ENCODE results near the gene REM2. TPM values are rescaled to one million over a fixed set of nuclear protein-coding genes. Genes with fewer than 3 reads are reported as not detected.

REM2 gene
- total and polyA plus RNA-seq, 10 donors, result 1.4 to 5.8 (median 3.2) TPM

DNA sequence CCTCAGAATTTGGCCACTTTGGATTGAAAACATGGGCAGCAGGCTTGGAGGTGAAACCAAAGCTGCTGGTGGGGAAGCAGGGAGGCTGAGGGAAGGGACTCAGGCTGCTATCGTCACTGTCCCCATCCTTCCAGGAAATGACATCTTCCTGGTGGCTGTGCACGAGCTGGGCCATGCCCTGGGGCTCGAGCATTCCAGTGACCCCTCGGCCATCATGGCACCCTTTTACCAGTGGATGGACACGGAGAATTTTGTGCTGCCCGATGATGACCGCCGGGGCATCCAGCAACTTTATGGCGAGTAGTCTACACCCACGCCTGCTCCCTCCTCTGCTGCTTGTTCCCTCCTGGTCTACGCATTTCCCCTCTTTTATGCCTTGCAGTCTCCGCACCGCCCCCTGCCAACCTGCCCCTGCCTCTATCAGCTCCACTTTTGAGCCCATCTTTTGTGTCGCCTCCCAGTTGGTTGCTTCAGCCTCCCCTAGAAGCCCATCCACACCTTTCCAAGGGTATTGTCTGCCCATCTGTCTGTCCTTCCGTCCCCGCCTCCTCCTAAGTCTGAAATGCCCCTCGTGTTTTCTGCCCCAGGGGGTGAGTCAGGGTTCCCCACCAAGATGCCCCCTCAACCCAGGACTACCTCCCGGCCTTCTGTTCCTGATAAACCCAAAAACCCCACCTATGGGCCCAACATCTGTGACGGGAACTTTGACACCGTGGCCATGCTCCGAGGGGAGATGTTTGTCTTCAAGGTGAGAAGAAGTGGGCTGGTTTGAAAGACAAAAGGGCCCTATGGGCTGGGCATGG is 39.7 kb upstream of the REM2 start:
- Histone ChIP-seq H3K27me3 (replicated peaks in 1 of 7) (peaks cover 0 to 20% (median 0%) of the 10 kb centered on the region in 7 donors), H3K4me1 (peaks cover 3 to 80% (median 44%) of the 10 kb centered on the region in 6 donors), H3K9me3 (no peaks in the 10 kb centered on the region), H3K36me3 (peaks cover 0 to 64% (median 29%) of the 10 kb centered on the region in 6 donors), H3K27ac (no peak overlapping the region), H3K4me3 (no peak overlapping the region)
- intact Hi-C loops (cut with DNase I; ENCODE audit: low total_unique reads), result no loop called here
- TF ChIP-seq, protein P1, sequence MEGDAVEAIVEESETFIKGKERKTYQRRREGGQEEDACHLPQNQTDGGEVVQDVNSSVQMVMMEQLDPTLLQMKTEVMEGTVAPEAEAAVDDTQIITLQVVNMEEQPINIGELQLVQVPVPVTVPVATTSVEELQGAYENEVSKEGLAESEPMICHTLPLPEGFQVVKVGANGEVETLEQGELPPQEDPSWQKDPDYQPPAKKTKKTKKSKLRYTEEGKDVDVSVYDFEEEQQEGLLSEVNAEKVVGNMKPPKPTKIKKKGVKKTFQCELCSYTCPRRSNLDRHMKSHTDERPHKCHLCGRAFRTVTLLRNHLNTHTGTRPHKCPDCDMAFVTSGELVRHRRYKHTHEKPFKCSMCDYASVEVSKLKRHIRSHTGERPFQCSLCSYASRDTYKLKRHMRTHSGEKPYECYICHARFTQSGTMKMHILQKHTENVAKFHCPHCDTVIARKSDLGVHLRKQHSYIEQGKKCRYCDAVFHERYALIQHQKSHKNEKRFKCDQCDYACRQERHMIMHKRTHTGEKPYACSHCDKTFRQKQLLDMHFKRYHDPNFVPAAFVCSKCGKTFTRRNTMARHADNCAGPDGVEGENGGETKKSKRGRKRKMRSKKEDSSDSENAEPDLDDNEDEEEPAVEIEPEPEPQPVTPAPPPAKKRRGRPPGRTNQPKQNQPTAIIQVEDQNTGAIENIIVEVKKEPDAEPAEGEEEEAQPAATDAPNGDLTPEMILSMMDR (IDR thresholded peaks at IDR 0.05 in 8 of 11, conservative IDR thresholded peaks at IDR 0.05 in 3 of 11), result no peak
- TF ChIP-seq POLR2AphosphoS5 (IDR thresholded peaks at IDR 0.05) (peak in 1 of 3 donors; percentile 9), POLR2A (IDR thresholded peaks at IDR 0.05) (no peak)
- 80 to 88% (median 85%) methylated on average over 20 to 21 of the region's 21 CpGs for WGBS, 5 donors
- DNase-seq, result peak; percentile 17

DNA sequence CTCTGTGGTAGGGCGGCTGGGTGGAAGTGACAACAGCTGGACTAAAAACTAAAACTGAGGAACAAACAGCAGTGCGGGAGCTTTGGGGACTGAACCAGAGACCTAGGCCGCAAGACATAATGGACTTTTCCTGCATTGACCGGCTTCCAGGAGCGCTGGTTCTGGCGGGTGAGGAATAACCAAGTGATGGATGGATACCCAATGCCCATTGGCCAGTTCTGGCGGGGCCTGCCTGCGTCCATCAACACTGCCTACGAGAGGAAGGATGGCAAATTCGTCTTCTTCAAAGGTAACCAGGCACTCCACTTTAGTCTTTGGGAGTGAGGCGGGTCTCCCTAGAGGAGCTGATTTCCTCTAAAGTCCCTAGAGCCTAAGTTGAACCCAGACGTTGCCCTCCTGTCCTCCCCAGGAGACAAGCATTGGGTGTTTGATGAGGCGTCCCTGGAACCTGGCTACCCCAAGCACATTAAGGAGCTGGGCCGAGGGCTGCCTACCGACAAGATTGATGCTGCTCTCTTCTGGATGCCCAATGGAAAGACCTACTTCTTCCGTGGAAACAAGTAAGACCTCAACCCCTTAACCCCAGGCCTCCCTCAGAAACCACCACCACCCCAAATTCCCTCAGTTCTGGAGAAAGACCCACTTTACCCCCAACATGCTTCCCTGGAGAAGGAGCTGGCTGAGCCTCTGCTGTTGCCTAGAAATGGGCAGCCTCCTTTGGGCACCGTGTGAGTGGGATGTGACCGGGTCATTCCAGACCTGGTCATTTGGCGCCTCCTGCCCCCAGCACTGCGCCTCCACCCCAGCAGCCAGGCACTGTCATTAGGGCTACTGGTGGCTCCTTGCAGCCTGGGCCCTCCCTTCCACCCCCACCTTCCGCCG is 38.6 kb upstream of the REM2 start:
- WGBS, 5 donors, result 81 to 94% (median 89%) methylated on average over 20 to 22 of the region's 22 CpGs

DNA sequence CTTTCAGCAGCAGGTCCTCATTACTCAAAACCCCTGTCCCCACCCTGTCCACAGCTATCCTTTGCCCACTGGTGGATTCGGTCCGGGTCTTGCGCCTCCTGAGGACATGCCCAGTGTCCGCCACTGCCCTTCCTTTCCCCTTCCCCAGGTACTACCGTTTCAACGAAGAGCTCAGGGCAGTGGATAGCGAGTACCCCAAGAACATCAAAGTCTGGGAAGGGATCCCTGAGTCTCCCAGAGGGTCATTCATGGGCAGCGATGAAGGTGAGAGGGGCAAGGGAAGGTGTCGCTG is 38.0 kb upstream of the REM2 start:
- WGBS, 5 donors, result 85 to 97% (median 92%) methylated on average over 9 of the region's 9 CpGs
- Histone ChIP-seq H3K27ac (peak overlapping the region in 2 of 8 donors; percentile 11 to 75), H3K27me3 (replicated peaks in 1 of 7) (peaks cover 0 to 14% (median 0%) of the 10 kb centered on the region in 7 donors), H3K4me1 (peaks cover 3 to 80% (median 46%) of the 10 kb centered on the region in 6 donors), H3K36me3 (peaks cover 0 to 64% (median 29%) of the 10 kb centered on the region in 6 donors), H3K9me3 (no peaks in the 10 kb centered on the region), H3K4me3 (no peak overlapping the region)
- intact Hi-C loops (cut with DNase I; ENCODE audit: low total_unique reads), result no loop called here
- TF ChIP-seq, protein P1 (IDR thresholded peaks at IDR 0.05 in 8 of 11, conservative IDR thresholded peaks at IDR 0.05 in 3 of 11), result no peak
- TF ChIP-seq POLR2AphosphoS5 (IDR thresholded peaks at IDR 0.05), result no peak
- no peak for TF ChIP-seq POLR2A (IDR thresholded peaks at IDR 0.05)
- DNase-seq, result no peak

More for the DNA sequence above, 38.6 kb upstream of the REM2 start:
- DNase-seq, result peak; percentile 56
- peaks cover 0 to 14% (median 0%) of the 10 kb centered on the region in 7 donors for H3K27me3 ChIP-seq (replicated peaks in 1 of 7)
- H3K36me3 ChIP-seq, result peaks cover 0 to 64% (median 29%) of the 10 kb centered on the region in 6 donors
- no peaks in the 10 kb centered on the region for H3K9me3 ChIP-seq
- intact Hi-C loops (cut with DNase I; ENCODE audit: low total_unique reads), result no loop called here
- peak overlapping the region in 2 of 8 donors; percentile 11 to 75 for H3K27ac ChIP-seq
- peaks cover 3 to 80% (median 45%) of the 10 kb centered on the region in 6 donors for H3K4me1 ChIP-seq
- TF ChIP-seq, protein P1 (IDR thresholded peaks at IDR 0.05 in 8 of 11, conservative IDR thresholded peaks at IDR 0.05 in 3 of 11), result no peak
- no peak for TF ChIP-seq POLR2A (IDR thresholded peaks at IDR 0.05)
- peak in 1 of 3 donors; percentile 14 for TF ChIP-seq POLR2AphosphoS5 (IDR thresholded peaks at IDR 0.05)
- no peak overlapping the region for H3K4me3 ChIP-seq
